Loucy (cell line): ENCODE data around the gene CDHR1.

ENCODE experiments used
- EZH2phosphoT487 ChIP-seq: fragments of 200-600 bp; IDR thresholded peaks from 2 replicates; pipeline ENCODE4 v1.6.1; 2018; ENCODE audit warnings: antibody characterized with exemption, mild to moderate bottlenecking, moderate library complexity, borderline replicate concordance
- TF ChIP-seq, protein P1 (sequence below): fragments of 200-600 bp; sonication (generic); conservative IDR thresholded peaks from 2 replicates; pipeline ENCODE4 v1.5.1; 2014; ENCODE audit warnings: mild to moderate bottlenecking, antibody characterized with exemption, low read length

DNA sequence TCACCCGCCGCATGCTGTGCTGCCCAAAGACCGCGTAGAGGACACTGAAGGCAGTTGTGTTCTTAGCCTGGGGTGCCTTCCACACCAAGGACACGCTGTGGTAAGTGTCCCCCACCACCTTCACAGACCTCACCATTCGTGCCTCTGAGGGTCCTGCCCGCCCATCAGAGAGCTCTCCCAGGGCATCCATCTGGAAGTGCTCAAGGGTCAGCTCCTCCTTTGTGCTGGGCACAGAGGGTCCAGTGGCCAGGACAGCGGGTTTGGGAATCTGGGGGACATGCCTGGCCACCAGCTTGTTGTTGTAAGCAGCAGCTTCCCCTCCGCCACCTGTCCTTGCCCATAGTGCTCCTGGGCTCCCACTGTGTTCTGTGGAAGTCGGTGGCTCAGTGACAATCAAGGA, 38.0 kb downstream of the CDHR1 start:
- TF ChIP-seq, protein P1, sequence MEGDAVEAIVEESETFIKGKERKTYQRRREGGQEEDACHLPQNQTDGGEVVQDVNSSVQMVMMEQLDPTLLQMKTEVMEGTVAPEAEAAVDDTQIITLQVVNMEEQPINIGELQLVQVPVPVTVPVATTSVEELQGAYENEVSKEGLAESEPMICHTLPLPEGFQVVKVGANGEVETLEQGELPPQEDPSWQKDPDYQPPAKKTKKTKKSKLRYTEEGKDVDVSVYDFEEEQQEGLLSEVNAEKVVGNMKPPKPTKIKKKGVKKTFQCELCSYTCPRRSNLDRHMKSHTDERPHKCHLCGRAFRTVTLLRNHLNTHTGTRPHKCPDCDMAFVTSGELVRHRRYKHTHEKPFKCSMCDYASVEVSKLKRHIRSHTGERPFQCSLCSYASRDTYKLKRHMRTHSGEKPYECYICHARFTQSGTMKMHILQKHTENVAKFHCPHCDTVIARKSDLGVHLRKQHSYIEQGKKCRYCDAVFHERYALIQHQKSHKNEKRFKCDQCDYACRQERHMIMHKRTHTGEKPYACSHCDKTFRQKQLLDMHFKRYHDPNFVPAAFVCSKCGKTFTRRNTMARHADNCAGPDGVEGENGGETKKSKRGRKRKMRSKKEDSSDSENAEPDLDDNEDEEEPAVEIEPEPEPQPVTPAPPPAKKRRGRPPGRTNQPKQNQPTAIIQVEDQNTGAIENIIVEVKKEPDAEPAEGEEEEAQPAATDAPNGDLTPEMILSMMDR = no peak
- no peak for TF ChIP-seq EZH2phosphoT487
